Putamen (tissue), 1 donor: ENCODE results near the gene CPSF2.
"Not testable (repeated sequence)": the region's sequence is repeated elsewhere in the genome, so short reads cannot be mapped to it uniquely, and the experiment has no call there.

Source experiments
- DNase-seq: peaks from one replicate; pipeline ENCODE4 v3.0.0-alpha.2; 2016; ENCODE audit warnings: low spot score

Gene CPSF2

GRCh38 chr14:92160619-92161018 lies 38.9 kb downstream of the CPSF2 start:
- peak; percentile 34 for DNase-seq

GRCh38 chr14:92161521-92161920 lies 39.8 kb downstream of the CPSF2 start:
- DNase-seq, result no peak

DNA sequence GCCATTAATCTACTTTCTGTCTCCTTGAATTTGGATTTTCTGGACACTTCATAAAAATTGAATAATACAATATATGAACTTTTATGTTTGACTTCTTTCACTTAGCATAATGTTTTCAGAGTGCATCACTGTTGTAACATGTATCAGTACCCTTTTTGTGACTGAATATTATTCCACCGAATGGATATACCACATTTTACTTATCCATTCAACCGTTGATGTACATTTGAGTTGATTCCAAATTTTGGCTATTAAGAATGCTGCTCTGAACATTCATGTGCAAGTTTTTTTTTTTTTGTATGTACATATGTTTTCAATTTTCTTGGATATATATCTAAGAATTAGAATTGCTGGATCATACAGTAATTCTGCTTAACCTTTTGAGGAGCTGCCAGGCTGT lies 43.2 kb downstream of the CPSF2 start:
- no peak for DNase-seq

DNA sequence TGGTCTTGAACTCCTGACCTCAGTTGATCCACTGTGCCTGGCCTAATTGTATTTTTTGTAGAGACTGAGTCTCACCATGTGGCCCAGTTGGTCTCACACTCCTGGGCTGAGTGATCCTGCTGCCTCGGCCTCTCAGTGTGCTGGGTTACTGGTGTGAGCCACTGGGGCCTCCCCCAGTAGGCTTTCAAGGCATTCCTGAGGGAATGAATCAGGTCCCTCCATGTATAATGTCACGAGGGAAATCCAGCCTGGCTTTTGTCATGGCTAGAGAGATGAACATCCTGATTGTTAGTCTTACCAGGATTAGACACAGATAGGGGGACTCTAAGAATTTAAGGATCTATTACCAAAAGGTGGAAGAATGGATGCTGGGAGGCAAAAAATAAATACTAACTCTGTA lies 51.9 kb downstream of the CPSF2 start:
- DNase-seq, result no peak

DNA sequence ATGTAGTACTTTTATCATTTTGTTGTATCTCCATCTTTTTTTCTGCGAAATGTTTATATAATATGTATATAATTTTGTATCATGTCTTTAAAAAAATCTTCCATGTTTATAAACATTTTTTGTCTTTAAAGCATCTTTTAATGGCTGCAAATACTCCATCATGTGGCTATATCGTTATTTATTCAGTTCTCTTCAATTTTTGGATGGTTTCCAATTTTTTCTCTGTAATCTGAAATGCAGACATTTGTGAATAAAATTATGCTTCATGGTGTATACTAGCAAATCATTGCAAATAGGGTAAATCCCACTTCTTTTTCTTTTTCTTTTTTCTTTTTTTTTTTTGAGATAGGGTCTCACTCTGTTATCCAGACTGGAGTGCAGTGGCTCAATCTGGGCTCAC lies 54.0 kb downstream of the CPSF2 start:
- no peak for DNase-seq

DNA sequence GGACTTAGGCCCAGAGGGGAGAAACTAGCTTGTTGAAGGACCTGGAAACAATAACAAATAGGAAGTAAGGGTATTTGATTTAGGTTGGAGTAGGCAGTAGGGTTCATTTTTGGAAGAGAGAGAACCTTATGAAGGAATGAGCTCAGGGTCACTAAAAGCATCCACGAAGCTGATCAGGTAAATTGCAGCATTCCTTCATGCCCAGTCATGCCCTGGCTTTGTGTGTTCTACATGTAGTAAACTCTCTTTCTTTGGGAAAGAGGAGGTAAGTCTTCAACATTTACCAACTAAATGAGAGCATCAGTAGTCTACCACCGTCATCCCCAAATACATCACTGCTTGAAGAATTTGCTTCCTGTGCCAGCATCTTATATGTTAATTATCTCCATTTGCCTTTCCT lies 54.7 kb downstream of the CPSF2 start:
- DNase-seq, result no peak

DNA sequence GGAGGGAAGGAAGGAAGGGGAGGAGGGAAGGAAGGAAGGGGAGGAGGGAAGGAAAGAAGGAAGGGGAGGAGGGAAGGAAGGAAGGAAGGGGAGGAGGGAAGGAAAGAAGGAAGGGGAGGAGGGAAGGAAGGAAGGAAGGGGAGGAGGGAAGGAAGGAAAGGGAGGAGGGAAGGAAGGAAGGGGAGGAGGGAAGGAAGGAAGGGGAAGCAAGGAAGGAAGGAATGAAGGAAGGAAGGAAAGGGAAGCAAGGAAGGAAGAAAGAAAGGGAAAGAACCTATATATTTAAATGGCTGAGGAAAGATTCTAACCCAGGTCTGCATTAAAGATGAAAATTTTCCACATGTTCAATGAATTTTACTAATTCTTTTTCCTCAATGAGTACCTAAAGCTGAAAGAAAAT lies 57.4 kb downstream of the CPSF2 start:
- not testable (repeated sequence) for DNase-seq

- DNase-seq, result no peak
Measured at GRCh38 chr14:92185559-92185958, 63.8 kb downstream of the CPSF2 start.

DNA sequence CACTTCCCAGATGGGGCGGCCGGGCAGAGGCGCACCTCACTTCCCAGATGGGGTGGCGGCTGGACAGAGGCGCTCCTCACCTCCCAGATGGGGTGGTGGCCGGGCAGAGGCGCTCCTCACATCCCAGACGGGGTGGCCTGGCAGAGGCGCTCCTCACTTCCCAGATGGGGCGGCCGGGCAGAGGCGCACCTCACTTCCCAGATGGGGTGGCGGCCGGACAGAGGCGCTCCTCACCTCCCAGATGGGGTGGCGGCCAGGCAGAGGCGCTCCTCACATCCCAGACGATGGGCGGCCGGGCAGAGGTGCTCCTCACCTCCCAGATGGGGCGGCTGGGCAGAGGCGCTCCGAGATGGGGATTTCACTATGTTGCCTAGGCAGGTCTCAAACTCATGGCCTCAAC lies 65.8 kb downstream of the CPSF2 start:
- not testable (repeated sequence) for DNase-seq

GRCh38 chr14:92190768-92191167 lies 69.0 kb downstream of the CPSF2 start:
- DNase-seq, result no peak

DNA sequence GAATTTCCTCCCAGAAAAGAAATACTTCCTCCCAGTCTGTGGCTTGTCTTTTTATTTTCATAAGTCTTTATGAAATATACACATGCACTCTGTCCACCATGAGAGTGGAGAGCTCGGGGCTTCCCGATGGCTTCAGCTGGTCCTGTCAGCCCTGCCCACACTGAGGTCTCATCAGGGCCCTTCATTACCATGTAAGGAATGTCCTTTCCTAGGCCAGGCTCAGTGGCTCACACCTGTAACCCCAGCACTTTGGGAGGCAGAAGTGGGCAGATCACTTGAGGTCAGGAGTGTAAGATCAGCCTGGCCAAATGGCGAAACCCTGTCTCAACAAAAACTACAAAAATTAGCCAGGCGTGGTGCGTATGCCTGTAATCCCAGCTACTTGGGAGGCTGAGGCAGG lies 77.0 kb downstream of the CPSF2 start:
- no peak for DNase-seq

- DNase-seq, result no peak
Measured at GRCh38 chr14:92199763-92200162, 78.0 kb downstream of the CPSF2 start.

DNA sequence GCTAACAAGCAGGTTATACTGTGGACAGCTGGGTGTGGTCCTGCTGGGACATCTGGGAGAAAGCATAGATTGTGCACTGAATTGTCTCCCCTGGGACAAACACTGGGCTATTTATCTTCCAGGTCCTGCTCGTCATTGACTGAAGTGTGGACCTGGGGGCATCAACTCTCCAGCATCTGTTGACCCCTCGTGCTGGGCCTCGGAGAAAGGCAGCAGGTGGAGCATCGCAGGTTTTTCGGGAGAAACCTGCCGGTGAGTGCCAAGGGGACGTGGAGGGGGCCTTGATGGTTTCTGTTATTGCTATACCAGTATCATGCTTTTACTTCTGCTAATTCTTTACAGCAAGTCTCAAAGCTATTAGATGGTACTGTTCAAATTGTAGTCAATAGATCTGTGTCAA lies 81.3 kb downstream of the CPSF2 start:
- DNase-seq, result no peak

DNA sequence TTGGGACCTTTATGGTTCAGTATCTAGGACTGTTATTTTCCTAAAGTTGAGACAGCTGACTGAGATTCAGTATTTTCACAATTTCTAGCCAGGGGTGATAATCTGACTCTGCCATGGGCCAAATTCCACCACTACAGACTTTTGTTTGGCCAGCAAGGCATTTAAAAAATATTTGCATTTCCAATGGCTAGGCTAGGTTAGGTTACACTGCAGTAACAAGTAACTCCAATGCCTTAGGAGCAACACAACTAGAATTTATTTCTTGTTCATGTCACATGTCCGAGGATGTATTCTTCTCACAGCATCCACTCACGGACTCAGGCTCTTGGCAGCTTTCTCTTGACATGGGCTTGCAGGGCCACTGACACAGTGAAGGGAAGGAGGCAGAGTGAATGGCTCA lies 83.0 kb downstream of the CPSF2 start:
- DNase-seq, result no peak

DNA sequence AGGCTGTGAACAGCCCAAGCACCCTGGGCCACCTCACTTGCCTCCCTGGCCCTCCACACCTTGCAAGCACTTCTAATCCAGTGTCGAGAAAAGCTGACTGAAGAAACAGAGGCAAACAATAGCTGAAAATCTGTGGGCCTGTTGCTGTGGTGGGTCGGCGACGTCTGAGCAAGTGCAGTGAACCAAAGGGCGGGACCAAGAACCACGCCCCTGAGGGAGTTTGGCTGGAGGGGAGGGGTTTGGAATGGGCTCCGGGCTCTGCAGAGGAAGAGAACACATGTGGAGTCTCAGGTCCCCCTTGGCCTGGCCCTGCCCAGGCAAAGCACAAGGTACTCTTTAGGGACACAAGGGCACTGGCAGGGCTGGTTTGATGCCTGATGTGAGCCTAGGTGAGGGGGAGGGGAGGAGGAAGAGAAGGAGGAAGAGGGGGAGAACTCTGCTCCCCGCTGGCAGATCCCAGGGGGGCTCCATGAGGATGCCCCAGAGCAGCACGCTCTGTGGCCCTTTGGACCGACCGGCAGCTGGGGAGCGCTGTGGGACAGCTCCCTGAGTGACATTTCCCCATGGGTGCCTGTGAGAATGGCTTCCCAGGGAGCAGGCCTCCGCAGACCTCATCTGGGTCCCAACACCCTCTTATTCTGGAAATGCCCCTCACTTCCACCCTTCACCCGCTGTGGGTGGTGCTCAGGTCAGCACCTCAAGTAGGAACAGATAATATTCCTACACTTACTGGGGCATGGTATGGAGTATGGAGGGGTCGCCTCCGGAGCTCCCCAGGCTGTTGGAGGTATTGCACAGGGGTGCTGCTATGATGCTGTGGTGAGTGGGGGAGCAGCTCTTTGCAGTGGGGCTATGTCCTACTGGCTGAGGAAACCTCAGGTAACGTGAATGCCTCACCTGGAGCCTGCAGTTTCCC lies 85.5 kb downstream of the CPSF2 start:
- DNase-seq, result no peak

- no peak for DNase-seq
Measured at GRCh38 chr14:92207928-92208265, 86.1 kb downstream of the CPSF2 start.

GRCh38 chr14:92209141-92209540 lies 87.4 kb downstream of the CPSF2 start:
- no peak for DNase-seq

DNA sequence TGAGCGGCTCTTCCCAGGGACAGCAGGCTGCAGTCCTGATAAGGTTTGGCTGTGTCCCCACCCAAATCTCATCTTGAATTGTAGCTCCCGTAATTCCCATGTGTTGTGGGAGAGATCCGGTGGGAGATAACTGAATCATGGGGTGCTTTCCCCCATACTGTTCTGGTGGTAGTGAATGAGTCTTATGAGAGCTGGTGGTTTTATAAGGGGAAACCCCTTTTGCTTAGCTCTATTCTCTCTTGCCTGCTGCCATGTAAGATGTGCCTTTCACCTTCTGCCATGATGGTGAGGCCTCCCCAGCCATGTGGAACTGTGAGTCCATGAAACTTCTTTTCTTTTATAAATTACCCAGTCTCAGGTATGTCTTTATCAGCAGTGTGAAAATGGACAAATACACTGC lies 91.4 kb downstream of the CPSF2 start:
- DNase-seq, result not testable (repeated sequence)

DNA sequence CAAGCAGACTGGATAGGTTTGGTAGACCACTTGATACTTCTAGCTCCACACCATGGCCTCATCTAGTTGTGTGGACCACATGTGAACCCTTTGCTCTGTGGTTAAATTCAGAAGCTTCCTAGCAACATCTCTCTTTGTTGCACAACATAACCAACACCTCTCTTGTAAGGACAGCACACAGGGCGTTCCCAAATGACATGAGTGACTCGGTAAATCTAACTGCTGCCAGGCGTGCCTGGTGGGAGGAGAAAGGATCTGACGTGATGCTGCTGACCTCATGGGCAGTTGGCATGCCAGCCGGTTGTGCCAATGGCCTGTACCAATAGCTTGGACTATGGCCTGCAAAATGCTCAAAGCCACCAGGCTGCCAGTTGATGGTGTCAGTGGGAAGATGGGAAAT lies 93.8 kb downstream of the CPSF2 start:
- DNase-seq, result no peak

- DNase-seq, result no peak
Measured at GRCh38 chr14:92217936-92218335, 96.2 kb downstream of the CPSF2 start.
